Glomerular visceral epithelial cell (primary cell): Measurements from ENCODE around the gene SCAP.
A peak's percentile ranks its signal among the peaks of the same experiment; 100 is the strongest.
"Not testable (repeated sequence)": the region's sequence is repeated elsewhere in the genome, so short reads cannot be mapped to it uniquely, and the experiment has no call there.

ENCODE experiments used
- DNase-seq: peaks from one replicate; pipeline ENCODE4 v3.0.0-alpha.2; 2016; ENCODE audit errors: extremely low spot score

SCAP gene

GRCh38 chr3:47394881-47395280 lies 80.9 kb downstream of the SCAP start:
- no peak for DNase-seq

- DNase-seq = no peak
Observed at GRCh38 chr3:47394140-47394870, 81.4 kb downstream of the SCAP start.

- DNase-seq = no peak
Observed at GRCh38 chr3:47392933-47393332, 82.8 kb downstream of the SCAP start.

- no peak for DNase-seq
Observed at GRCh38 chr3:47385796-47386195, 89.9 kb downstream of the SCAP start.

GRCh38 chr3:47385007-47385406 lies 90.7 kb downstream of the SCAP start:
- no peak for DNase-seq

GRCh38 chr3:47384425-47384824 lies 91.3 kb downstream of the SCAP start:
- DNase-seq = no peak

- peak; percentile 89 for DNase-seq
Observed at GRCh38 chr3:47381317-47382157, 94.2 kb downstream of the SCAP start.

- peak; percentile 99 for DNase-seq
Observed at GRCh38 chr3:47380601-47381316, 95.0 kb downstream of the SCAP start, which contains the start of gene PTPN23. TSS of gene PTPN23 (plus strand) at chr3:47381021. CDS start at chr3:47381097, 76 bp downstream.

- no peak for DNase-seq
Observed at GRCh38 chr3:47380026-47380600, 95.6 kb downstream of the SCAP start.

- DNase-seq = no peak
Observed at GRCh38 chr3:47379411-47379899, 96.3 kb downstream of the SCAP start.

- DNase-seq = no peak
Observed at GRCh38 chr3:47378869-47379268, 96.9 kb downstream of the SCAP start.

- no peak for DNase-seq
Observed at GRCh38 chr3:47377186-47377585, 98.6 kb downstream of the SCAP start.

GRCh38 chr3:47376393-47376792 lies 99.3 kb downstream of the SCAP start:
- no peak for DNase-seq

- DNase-seq = no peak
Observed at GRCh38 chr3:47374587-47374986, 101.2 kb downstream of the SCAP start.

GRCh38 chr3:47370887-47371697 lies 104.6 kb downstream of the SCAP start:
- DNase-seq = no peak

- DNase-seq = not testable (repeated sequence)
Observed at GRCh38 chr3:47370020-47370419, 105.7 kb downstream of the SCAP start.

GRCh38 chr3:47367631-47368030 lies 108.1 kb downstream of the SCAP start:
- DNase-seq = no peak

- DNase-seq = no peak
Observed at GRCh38 chr3:47366833-47367232, 108.9 kb downstream of the SCAP start.

- DNase-seq = no peak
Observed at GRCh38 chr3:47365213-47366153, 110.3 kb downstream of the SCAP start.
